ENCODE measurements around the gene SLC27A6.

Gene SLC27A6

DNA sequence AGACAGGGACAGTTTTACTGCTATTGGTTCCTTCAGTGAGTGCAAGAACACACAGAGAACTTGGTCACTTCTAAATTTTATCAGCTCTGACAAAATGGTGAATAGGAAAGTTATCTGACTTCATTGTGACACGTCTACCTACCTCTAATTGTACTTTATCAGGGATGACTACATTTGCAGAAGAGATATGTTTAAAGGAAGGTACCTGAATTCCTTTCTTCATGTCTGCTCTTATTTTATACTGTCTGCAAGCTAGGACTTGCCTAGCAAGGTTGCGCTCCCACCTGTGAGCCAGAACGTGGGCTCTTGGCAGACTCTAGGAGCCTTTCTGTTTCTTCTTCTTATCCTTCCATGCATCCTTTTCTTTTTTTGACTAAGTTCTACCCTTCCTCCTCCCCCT lies 1.6 kb downstream of the SLC27A6 start:
- Mint-ChIP-seq H3K27me3 (peaks cover 35% of the 10 kb centered on the region), H3K36me3 (ENCODE audit: low read depth) (no peaks in the 10 kb centered on the region), H3K9me3 (peaks cover 8% of the 10 kb centered on the region), H3K27ac (no peak overlapping the region), H3K4me3 (no peak overlapping the region), H3K4me1 (ENCODE audit: low read depth) (no peaks in the 10 kb centered on the region)

DNA sequence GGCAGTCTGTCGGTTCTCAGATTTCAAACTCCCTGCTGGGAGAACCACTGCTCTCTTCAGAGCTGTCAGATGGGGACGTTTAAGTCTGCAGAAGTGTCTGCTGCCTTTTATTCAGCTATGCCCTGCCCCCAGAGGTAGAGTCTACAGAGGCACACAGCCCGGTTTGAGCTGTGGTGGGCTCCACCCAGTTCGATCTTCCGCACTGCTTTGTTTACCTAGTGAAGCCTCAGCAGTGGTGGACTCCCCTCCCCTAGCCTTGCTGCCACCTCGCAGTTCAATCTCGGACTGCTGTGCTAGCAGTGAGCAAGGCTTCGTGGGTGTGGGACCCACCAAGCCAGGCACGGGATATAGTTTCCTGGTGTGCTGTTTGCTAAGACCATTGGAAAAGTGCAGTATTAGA lies 8.0 kb downstream of the SLC27A6 start:
- H3K9me3 Mint-ChIP-seq, result peaks cover 10% of the 10 kb centered on the region
- peaks cover 5% of the 10 kb centered on the region for H3K27me3 Mint-ChIP-seq
- no peak overlapping the region for H3K4me3 Mint-ChIP-seq
- no peaks in the 10 kb centered on the region for H3K4me1 Mint-ChIP-seq (ENCODE audit: low read depth)
- H3K27ac Mint-ChIP-seq, result no peak overlapping the region
- H3K36me3 Mint-ChIP-seq (ENCODE audit: low read depth), result no peaks in the 10 kb centered on the region

GRCh38 chr5:128974567-128974966 lies 9.3 kb downstream of the SLC27A6 start:
- H3K27ac Mint-ChIP-seq, result no peak overlapping the region

GRCh38 chr5:128979761-128980160 lies 14.5 kb downstream of the SLC27A6 start:
- H3K4me1 Mint-ChIP-seq (ENCODE audit: low read depth), result no peaks in the 10 kb centered on the region
- H3K36me3 Mint-ChIP-seq (ENCODE audit: low read depth), result no peaks in the 10 kb centered on the region
- no peak overlapping the region for H3K4me3 Mint-ChIP-seq
- H3K27ac Mint-ChIP-seq, result no peak overlapping the region
- no peaks in the 10 kb centered on the region for H3K9me3 Mint-ChIP-seq
- H3K27me3 Mint-ChIP-seq, result peaks cover 4% of the 10 kb centered on the region

More at GRCh38 chr5:128974567-128974966, 9.3 kb downstream of the SLC27A6 start:
- Mint-ChIP-seq H3K36me3 (ENCODE audit: low read depth) (no peaks in the 10 kb centered on the region), H3K4me1 (ENCODE audit: low read depth) (no peaks in the 10 kb centered on the region), H3K27me3 (peaks cover 5% of the 10 kb centered on the region), H3K9me3 (peaks cover 10% of the 10 kb centered on the region), H3K4me3 (no peak overlapping the region)

GRCh38 chr5:128980917-128981316 lies 15.6 kb downstream of the SLC27A6 start:
- no peaks in the 10 kb centered on the region for H3K36me3 Mint-ChIP-seq (ENCODE audit: low read depth)
- H3K27me3 Mint-ChIP-seq, result peaks cover 3% of the 10 kb centered on the region
- H3K9me3 Mint-ChIP-seq, result no peaks in the 10 kb centered on the region
- no peaks in the 10 kb centered on the region for H3K4me1 Mint-ChIP-seq (ENCODE audit: low read depth)
- H3K27ac Mint-ChIP-seq, result no peak overlapping the region
- no peak overlapping the region for H3K4me3 Mint-ChIP-seq

DNA sequence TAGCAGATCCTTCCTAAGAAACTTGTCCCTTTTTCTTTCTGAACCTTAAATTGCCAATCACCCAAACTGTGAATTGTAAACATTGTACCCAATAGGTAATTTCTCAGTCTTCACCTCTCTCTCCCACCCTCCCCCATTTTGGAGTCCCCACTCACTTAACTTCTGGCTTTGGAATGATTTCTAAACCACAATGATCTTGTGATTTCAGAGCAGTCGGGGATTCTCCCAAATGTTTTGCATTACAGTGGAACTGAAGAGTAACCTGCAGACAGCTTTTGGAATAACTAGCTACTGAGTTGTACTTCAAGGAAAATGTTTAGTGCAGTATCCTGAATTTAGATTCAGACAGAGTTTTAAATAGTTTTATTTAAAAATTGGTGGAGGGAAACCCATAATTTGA lies 19.2 kb downstream of the SLC27A6 start:
- H3K4me3 Mint-ChIP-seq, result no peak overlapping the region
- H3K27me3 Mint-ChIP-seq, result peaks cover 3% of the 10 kb centered on the region
- H3K36me3 Mint-ChIP-seq (ENCODE audit: low read depth), result no peaks in the 10 kb centered on the region
- H3K27ac Mint-ChIP-seq, result no peak overlapping the region
- H3K9me3 Mint-ChIP-seq, result no peaks in the 10 kb centered on the region
- no peaks in the 10 kb centered on the region for H3K4me1 Mint-ChIP-seq (ENCODE audit: low read depth)

- Mint-ChIP-seq H3K27me3 (peaks cover 3% of the 10 kb centered on the region), H3K36me3 (ENCODE audit: low read depth) (no peaks in the 10 kb centered on the region), H3K27ac (no peak overlapping the region), H3K9me3 (no peaks in the 10 kb centered on the region), H3K4me3 (no peak overlapping the region), H3K4me1 (ENCODE audit: low read depth) (no peaks in the 10 kb centered on the region)
Measured at GRCh38 chr5:128988476-128988875, 23.2 kb downstream of the SLC27A6 start.

DNA sequence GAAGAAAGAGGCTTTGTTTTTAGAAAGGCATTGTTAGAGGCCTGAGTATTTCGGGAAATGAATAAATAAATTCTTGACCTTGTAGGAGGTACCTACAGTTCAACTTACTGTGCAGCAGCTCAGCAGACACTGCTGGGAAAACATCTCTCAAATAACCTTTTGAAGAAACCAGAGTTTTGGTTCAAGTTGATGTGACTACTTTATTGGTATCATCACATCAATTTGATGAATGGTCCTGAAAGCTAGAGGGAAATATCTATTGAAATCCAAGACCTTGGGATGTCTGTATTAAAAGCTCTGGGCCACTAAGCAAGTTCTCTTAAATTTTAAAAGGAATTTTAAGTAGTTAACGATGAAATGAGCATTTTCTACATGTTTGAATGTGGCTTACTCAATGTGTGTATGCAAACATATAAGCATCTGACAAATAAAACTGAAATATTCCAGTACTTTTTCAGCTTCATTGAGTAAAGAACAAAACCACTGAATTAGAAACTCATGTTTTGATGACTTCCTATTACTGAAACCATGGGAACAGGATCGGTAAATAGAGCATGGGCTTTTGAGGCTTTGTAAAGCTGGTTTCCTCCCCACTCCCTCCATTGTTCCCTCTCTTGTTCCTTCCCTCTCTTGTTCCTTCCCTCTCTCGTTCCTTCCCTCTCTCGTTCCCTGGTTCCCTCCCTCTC lies 36.7 kb downstream of the SLC27A6 start:
- H3K36me3 Mint-ChIP-seq (ENCODE audit: low read depth), result no peaks in the 10 kb centered on the region

GRCh38 chr5:129002527-129002842 lies 37.2 kb downstream of the SLC27A6 start:
- H3K27ac Mint-ChIP-seq, result no peak overlapping the region
- no peaks in the 10 kb centered on the region for H3K4me1 Mint-ChIP-seq (ENCODE audit: low read depth)
- no peaks in the 10 kb centered on the region for H3K36me3 Mint-ChIP-seq (ENCODE audit: low read depth)
- no peaks in the 10 kb centered on the region for H3K9me3 Mint-ChIP-seq
- no peak overlapping the region for H3K4me3 Mint-ChIP-seq
- H3K27me3 Mint-ChIP-seq, result no peaks in the 10 kb centered on the region

More for the DNA sequence above, 36.7 kb downstream of the SLC27A6 start:
- H3K9me3 Mint-ChIP-seq, result no peaks in the 10 kb centered on the region
- no peaks in the 10 kb centered on the region for H3K27me3 Mint-ChIP-seq
- H3K4me3 Mint-ChIP-seq, result no peak overlapping the region
- H3K27ac Mint-ChIP-seq, result no peak overlapping the region
- H3K4me1 Mint-ChIP-seq (ENCODE audit: low read depth), result no peaks in the 10 kb centered on the region

GRCh38 chr5:129003232-129003631 lies 37.9 kb downstream of the SLC27A6 start:
- no peak overlapping the region for H3K27ac Mint-ChIP-seq
- no peaks in the 10 kb centered on the region for H3K9me3 Mint-ChIP-seq
- no peaks in the 10 kb centered on the region for H3K36me3 Mint-ChIP-seq (ENCODE audit: low read depth)
- H3K27me3 Mint-ChIP-seq, result no peaks in the 10 kb centered on the region
- no peaks in the 10 kb centered on the region for H3K4me1 Mint-ChIP-seq (ENCODE audit: low read depth)
- no peak overlapping the region for H3K4me3 Mint-ChIP-seq

GRCh38 chr5:129014185-129014584 lies 48.9 kb downstream of the SLC27A6 start:
- H3K27me3 Mint-ChIP-seq, result peaks cover 3% of the 10 kb centered on the region
- H3K27ac Mint-ChIP-seq, result no peak overlapping the region
- no peaks in the 10 kb centered on the region for H3K9me3 Mint-ChIP-seq
- H3K4me1 Mint-ChIP-seq (ENCODE audit: low read depth), result no peaks in the 10 kb centered on the region
- H3K4me3 Mint-ChIP-seq, result no peak overlapping the region
- no peaks in the 10 kb centered on the region for H3K36me3 Mint-ChIP-seq (ENCODE audit: low read depth)

DNA sequence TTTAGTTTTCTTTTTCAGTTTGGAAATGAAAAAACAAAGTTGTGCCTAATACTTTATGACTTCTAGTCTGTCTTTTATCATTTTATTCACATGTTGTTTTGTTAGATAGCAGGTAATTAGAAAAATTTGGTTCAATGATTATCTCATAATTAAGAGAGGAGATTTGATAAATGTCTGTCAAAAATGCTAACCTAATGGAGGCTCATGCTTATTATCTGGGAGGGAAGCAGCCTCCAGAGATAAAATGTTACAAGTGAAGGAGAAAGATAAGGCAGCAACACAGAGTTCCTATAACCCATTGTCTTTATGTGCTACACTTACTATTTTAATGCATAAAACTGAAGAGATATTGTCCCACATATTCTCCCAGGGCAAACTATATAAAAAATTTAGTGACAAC lies 53.5 kb downstream of the SLC27A6 start:
- H3K4me3 Mint-ChIP-seq, result no peak overlapping the region
- no peaks in the 10 kb centered on the region for H3K4me1 Mint-ChIP-seq (ENCODE audit: low read depth)
- H3K27ac Mint-ChIP-seq, result no peak overlapping the region
- no peaks in the 10 kb centered on the region for H3K9me3 Mint-ChIP-seq
- H3K27me3 Mint-ChIP-seq, result peaks cover 3% of the 10 kb centered on the region
- no peaks in the 10 kb centered on the region for H3K36me3 Mint-ChIP-seq (ENCODE audit: low read depth)

- H3K27me3 Mint-ChIP-seq, result peaks cover 3% of the 10 kb centered on the region
- no peak overlapping the region for H3K4me3 Mint-ChIP-seq
- no peak overlapping the region for H3K27ac Mint-ChIP-seq
- no peaks in the 10 kb centered on the region for H3K4me1 Mint-ChIP-seq (ENCODE audit: low read depth)
- H3K36me3 Mint-ChIP-seq (ENCODE audit: low read depth), result no peaks in the 10 kb centered on the region
- no peaks in the 10 kb centered on the region for H3K9me3 Mint-ChIP-seq
Measured at GRCh38 chr5:129019401-129019908, 54.2 kb downstream of the SLC27A6 start.

DNA sequence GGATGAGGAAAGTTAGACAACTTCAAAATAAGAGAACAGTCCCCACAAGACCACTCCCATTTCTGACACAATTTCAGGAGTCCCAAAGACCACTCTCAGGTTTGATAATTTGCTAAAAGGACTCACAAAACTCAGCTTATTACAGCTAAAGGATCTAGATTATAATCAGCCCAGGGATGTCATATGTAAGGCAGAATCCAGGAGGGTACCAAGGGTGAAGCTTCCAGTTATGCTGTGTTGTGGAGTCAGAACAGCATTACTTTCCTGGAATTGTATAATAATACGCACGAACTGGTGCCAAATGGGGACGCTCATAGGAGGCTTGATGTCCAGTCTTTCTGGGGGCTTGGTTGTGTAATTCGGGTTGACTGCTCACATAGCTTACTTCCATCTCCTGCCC lies 55.4 kb downstream of the SLC27A6 start:
- peaks cover 3% of the 10 kb centered on the region for H3K27me3 Mint-ChIP-seq
- no peaks in the 10 kb centered on the region for H3K36me3 Mint-ChIP-seq (ENCODE audit: low read depth)
- no peaks in the 10 kb centered on the region for H3K9me3 Mint-ChIP-seq
- H3K4me3 Mint-ChIP-seq, result no peak overlapping the region
- no peaks in the 10 kb centered on the region for H3K4me1 Mint-ChIP-seq (ENCODE audit: low read depth)
- H3K27ac Mint-ChIP-seq, result no peak overlapping the region

GRCh38 chr5:129021744-129022143 lies 56.5 kb downstream of the SLC27A6 start:
- Mint-ChIP-seq H3K36me3 (ENCODE audit: low read depth) (no peaks in the 10 kb centered on the region), H3K4me1 (ENCODE audit: low read depth) (no peaks in the 10 kb centered on the region), H3K27ac (no peak overlapping the region), H3K27me3 (peaks cover 3% of the 10 kb centered on the region), H3K9me3 (no peaks in the 10 kb centered on the region), H3K4me3 (no peak overlapping the region)

- H3K27ac Mint-ChIP-seq, result no peak overlapping the region
- H3K9me3 Mint-ChIP-seq, result no peaks in the 10 kb centered on the region
- H3K27me3 Mint-ChIP-seq, result peaks cover 3% of the 10 kb centered on the region
- no peaks in the 10 kb centered on the region for H3K36me3 Mint-ChIP-seq (ENCODE audit: low read depth)
- no peak overlapping the region for H3K4me3 Mint-ChIP-seq
- no peaks in the 10 kb centered on the region for H3K4me1 Mint-ChIP-seq (ENCODE audit: low read depth)
Measured at GRCh38 chr5:129022599-129022998, 57.3 kb downstream of the SLC27A6 start.

Measured in stimulated activated naive CD8-positive, alpha-beta T cell treated with anti-CD3 and anti-CD28 coated beads, Interleukin-15, Interleukin-2, amounts not matched to agents 100 ng/mL and 50 ng/mL, for 24 hours (primary cell).